PC-9 (cell line): ENCODE data around the gene NPEPL1. TPM values are rescaled to one million over a fixed set of nuclear protein-coding genes. Genes with fewer than 3 reads are reported as not detected.

Source experiments
- BruUV-seq: library from RNA; stranded (reverse); fragments of 400-500 nt; replicated peaks from 2 replicates; lab custom pipeline; 2021; lab: Mats Ljungman, UMichigan
- CTCF ChIA-PET: fragments of 300-600 bp; sonication (Branson Sonifier 250); formaldehyde crosslinking; loops from one replicate; lab custom pipeline; 2022; ENCODE audit warnings: antibody characterized with exemption; lab: Charles Lee
- POLR2A ChIA-PET: fragments of 300-600 bp; sonication (Branson Sonifier 250); formaldehyde crosslinking; loops from one replicate; lab custom pipeline; 2022; ENCODE audit warnings: antibody characterized with exemption; ENCODE audit not compliant: unreplicated experiment; lab: Charles Lee
- DNase-seq, 2 experiments: peaks; one replicate each; pipeline versions ENCODE4 v3.0.0 to v3.0.0-alpha.2; 2015 to 2022; ENCODE audit warnings: mixed read lengths in 1 of 2
- H2AFZ ChIP-seq: fragments of 200-600 bp; sonication (generic); 2 replicates; pipeline ENCODE4 v1.8.1; 2017; ENCODE audit warnings: antibody characterized with exemption
- H3F3A ChIP-seq: fragments of 200-600 bp; sonication (generic); 2 replicates; pipeline ENCODE4 v1.8.1; 2017; ENCODE audit warnings: antibody characterized with exemption, mild to moderate bottlenecking, low read depth; ENCODE audit not compliant: insufficient read depth
- H3K27ac ChIP-seq: fragments of 200-600 bp; sonication (generic); 2 replicates; pipeline ENCODE4 v1.6.1; 2016; ENCODE audit warnings: mixed run types
- H3K27me3 ChIP-seq: fragments of 200-600 bp; sonication (generic); 2 replicates; pipeline ENCODE4 v1.6.1; 2016; ENCODE audit warnings: low read depth, mixed run types; ENCODE audit not compliant: insufficient read depth
- H3K36me3 ChIP-seq: fragments of 200-600 bp; sonication (generic); 2 replicates; pipeline ENCODE4 v1.6.1; 2016; ENCODE audit warnings: low read depth, mixed run types
- H3K4me1 ChIP-seq: fragments of 200-600 bp; sonication (generic); replicated peaks from 2 replicates; pipeline ENCODE4 v1.6.1; 2016; ENCODE audit warnings: mixed run types; ENCODE audit not compliant: insufficient read depth
- H3K4me2 ChIP-seq: fragments of 200-600 bp; sonication (generic); 2 replicates; pipeline ENCODE4 v1.6.1; 2017; ENCODE audit warnings: mixed run types
- H3K4me3 ChIP-seq: fragments of 200-600 bp; sonication (generic); 2 replicates; pipeline ENCODE4 v1.6.1; 2016; ENCODE audit warnings: mixed run types
- H3K79me2 ChIP-seq: fragments of 200-600 bp; sonication (generic); 2 replicates; pipeline ENCODE4 v1.6.1; 2017; ENCODE audit warnings: low read depth, mixed run types
- H3K9me2 ChIP-seq: fragments of 200-600 bp; sonication (generic); 2 replicates; pipeline ENCODE4 v1.8.1; 2017; ENCODE audit warnings: mild to moderate bottlenecking; ENCODE audit not compliant: insufficient read depth
- H3K9me3 ChIP-seq: fragments of 200-600 bp; sonication (generic); 2 replicates; pipeline ENCODE4 v1.8.1; 2016; ENCODE audit warnings: low read depth; ENCODE audit not compliant: insufficient read depth
- H4K20me1 ChIP-seq: fragments of 200-600 bp; sonication (generic); 2 replicates; pipeline ENCODE4 v1.8.1; 2017; ENCODE audit not compliant: insufficient read depth
- EZH2 ChIP-seq: fragments of 200-600 bp; sonication (generic); IDR thresholded peaks from 2 replicates; pipeline ENCODE4 v1.8.0; 2017; ENCODE audit warnings: antibody characterized with exemption, low read depth
- intact Hi-C: fragments of 100-400 bp; cut with micrococcal nuclease; formaldehyde crosslinking; loops from one replicate; pipeline ENCODE4 v1.10.0; 2022; ENCODE audit not compliant: unreplicated experiment
- total RNA-seq: library from RNA; stranded (reverse); gene quantifications from 2 replicates; pipeline ENCODE4 v1.2.3, GENCODE V29; 2021
- TF ChIP-seq, protein P1 (sequence below): fragments of 200-600 bp; sonication (generic); conservative IDR thresholded peaks from 2 replicates; pipeline ENCODE4 v1.6.1; 2017; ENCODE audit warnings: mixed run types, antibody characterized with exemption, mild to moderate bottlenecking, moderate library complexity

NPEPL1 gene
- total RNA-seq, 1 experiment from 2014 or later: 24.0 TPM

- no peaks in the 10 kb centered on the region for H3K9me3 ChIP-seq
- peaks cover 43% of the 10 kb centered on the region for H3K27me3 ChIP-seq
- no peak overlapping the region for H3K27ac ChIP-seq
- H3K4me3 ChIP-seq: no peak overlapping the region
- TF ChIP-seq EZH2: no peak
- TF ChIP-seq, protein P1, sequence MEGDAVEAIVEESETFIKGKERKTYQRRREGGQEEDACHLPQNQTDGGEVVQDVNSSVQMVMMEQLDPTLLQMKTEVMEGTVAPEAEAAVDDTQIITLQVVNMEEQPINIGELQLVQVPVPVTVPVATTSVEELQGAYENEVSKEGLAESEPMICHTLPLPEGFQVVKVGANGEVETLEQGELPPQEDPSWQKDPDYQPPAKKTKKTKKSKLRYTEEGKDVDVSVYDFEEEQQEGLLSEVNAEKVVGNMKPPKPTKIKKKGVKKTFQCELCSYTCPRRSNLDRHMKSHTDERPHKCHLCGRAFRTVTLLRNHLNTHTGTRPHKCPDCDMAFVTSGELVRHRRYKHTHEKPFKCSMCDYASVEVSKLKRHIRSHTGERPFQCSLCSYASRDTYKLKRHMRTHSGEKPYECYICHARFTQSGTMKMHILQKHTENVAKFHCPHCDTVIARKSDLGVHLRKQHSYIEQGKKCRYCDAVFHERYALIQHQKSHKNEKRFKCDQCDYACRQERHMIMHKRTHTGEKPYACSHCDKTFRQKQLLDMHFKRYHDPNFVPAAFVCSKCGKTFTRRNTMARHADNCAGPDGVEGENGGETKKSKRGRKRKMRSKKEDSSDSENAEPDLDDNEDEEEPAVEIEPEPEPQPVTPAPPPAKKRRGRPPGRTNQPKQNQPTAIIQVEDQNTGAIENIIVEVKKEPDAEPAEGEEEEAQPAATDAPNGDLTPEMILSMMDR: no peak
- no peaks in the 10 kb centered on the region for H3K36me3 ChIP-seq
- BruUV-seq: no TSS peak
- no peak overlapping the region for H3K4me2 ChIP-seq
- no peak for DNase-seq
- H3K4me1 ChIP-seq: no peaks in the 10 kb centered on the region
- no peaks in the 10 kb centered on the region for H3K79me2 ChIP-seq
- ChIA-PET POLR2A (no interaction called here), CTCF (no interaction called here)
- no peaks in the 10 kb centered on the region; the same call in 1 of the 2 replicates for H4K20me1 ChIP-seq
- H3F3A ChIP-seq: no peaks in the 10 kb centered on the region
- H2AFZ ChIP-seq: no peak overlapping the region
- intact Hi-C loops: no loop called here
- H3K9me2 ChIP-seq: no peaks in the 10 kb centered on the region
These were observed 24.9 kb downstream of the NPEPL1 start for GRCh38 chr20:58717278-58718091.

DNA sequence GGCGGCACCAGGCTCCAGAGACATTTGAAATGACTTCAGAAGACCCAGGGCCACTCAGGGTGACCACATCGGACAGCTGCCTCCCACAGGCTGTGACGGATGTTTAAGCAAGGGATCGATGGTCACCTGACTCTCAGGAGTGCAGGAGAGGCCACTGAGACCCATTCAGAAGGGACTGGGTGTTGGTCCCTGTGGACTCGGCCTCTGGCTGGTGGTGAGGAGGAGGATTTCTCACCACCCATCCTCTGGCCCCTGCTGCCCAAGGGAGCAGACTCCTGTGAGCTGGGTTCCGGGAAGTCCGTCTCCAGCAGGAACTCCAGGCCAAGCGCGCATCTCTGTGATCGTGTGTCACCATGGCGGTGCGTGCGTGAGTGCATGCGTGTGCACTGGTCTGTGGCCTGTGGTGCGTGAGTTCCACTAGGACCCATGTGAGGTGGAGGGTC is 25.5 kb downstream of the NPEPL1 start:
- DNase-seq: no peak
- no peak for TF ChIP-seq EZH2
- TF ChIP-seq, protein P1: no peak
- Histone ChIP-seq H3F3A (no peaks in the 10 kb centered on the region), H3K36me3 (no peaks in the 10 kb centered on the region), H3K9me2 (no peaks in the 10 kb centered on the region), H2AFZ (no peak overlapping the region), H3K79me2 (no peaks in the 10 kb centered on the region), H3K4me2 (no peak overlapping the region), H4K20me1 (no peaks in the 10 kb centered on the region), H3K27me3 (peaks cover 49% of the 10 kb centered on the region), H3K4me1 (no peaks in the 10 kb centered on the region), H3K27ac (no peak overlapping the region), H3K9me3 (no peaks in the 10 kb centered on the region), H3K4me3 (no peak overlapping the region)
- ChIA-PET CTCF (no interaction called here), POLR2A (no interaction called here)
- BruUV-seq: no TSS peak
- intact Hi-C loops: no loop called here

- Histone ChIP-seq H3K4me2 (no peak overlapping the region), H3K79me2 (no peaks in the 10 kb centered on the region), H3K36me3 (no peaks in the 10 kb centered on the region), H3K27me3 (peaks cover 55% of the 10 kb centered on the region), H2AFZ (no peak overlapping the region), H3K4me3 (no peak overlapping the region), H3K9me2 (no peaks in the 10 kb centered on the region), H3K9me3 (no peaks in the 10 kb centered on the region), H4K20me1 (no peaks in the 10 kb centered on the region), H3F3A (no peaks in the 10 kb centered on the region), H3K4me1 (no peaks in the 10 kb centered on the region), H3K27ac (no peak overlapping the region)
- TF ChIP-seq EZH2: no peak
- TF ChIP-seq, protein P1: no peak
- ChIA-PET POLR2A (no interaction called here), CTCF (no interaction called here)
- no peak for DNase-seq
- intact Hi-C loops: no loop called here
- BruUV-seq: TSS peak; percentile 21
These were observed 26.1 kb downstream of the NPEPL1 start for GRCh38 chr20:58718729-58719128.
